H1 (cell line): ENCODE data around the gene PLEKHA1. TPM values are rescaled to one million over a fixed set of nuclear protein-coding genes. Genes with fewer than 3 reads are reported as not detected.

Experiments used
- EP300 ChIP-seq, 2 experiments: IDR thresholded peaks; 1 replicate in 1 of 2; 2 replicates in 1 of 2; pipeline ENCODE4 v1.6.1; 2011 to 2012; ENCODE audit warnings: low read depth in 2 of 2, low read length in 2 of 2, mild to moderate bottlenecking in 2 of 2, borderline replicate concordance in 1 of 2, inconsistent platforms in 1 of 2, moderate library complexity in 1 of 2
- POU5F1 ChIP-seq: IDR thresholded peaks from 2 replicates; pipeline ENCODE4 v1.6.1; 2011; ENCODE audit warnings: low read depth, mild to moderate bottlenecking, low read length, moderate library complexity
- RAD21 ChIP-seq, 2 experiments: IDR thresholded peaks in 1 of 2; conservative IDR thresholded peaks in 1 of 2; 2 replicates each; pipeline ENCODE4 v1.6.1; 2011; ENCODE audit warnings: low read depth in 2 of 2, low read length in 2 of 2, improper control_type of control experiment in 1 of 2, inconsistent platforms in 1 of 2, mild to moderate bottlenecking in 1 of 2, moderate library complexity in 1 of 2
- SP4 ChIP-seq: IDR thresholded peaks from 2 replicates; pipeline ENCODE4 v1.6.1; 2012; ENCODE audit warnings: low read length, inconsistent platforms
- SUZ12 ChIP-seq: fragments of 200-600 bp; sonication (generic); IDR thresholded peaks from 2 replicates; pipeline ENCODE4 v1.6.1; 2012; ENCODE audit warnings: mild to moderate bottlenecking, inconsistent platforms, low read length, moderate library complexity, mixed read lengths
- TCF12 ChIP-seq: IDR thresholded peaks from 2 replicates; pipeline ENCODE4 v1.6.1; 2011; ENCODE audit warnings: low read depth, mild to moderate bottlenecking, low read length
- YY1 ChIP-seq: IDR thresholded peaks from 2 replicates; pipeline ENCODE4 v1.6.1; 2011; ENCODE audit warnings: low read depth, mild to moderate bottlenecking, low read length
- polyA plus RNA-seq, 7 experiments: library from polyadenylated mRNA; depleted of rRNA in 3 of 7; stranded (reverse) in 5 of 7; unstranded in 2 of 7; fragments of >200 nt in 5 of 7; fragments of 200-250 nt in 2 of 7; gene quantifications; 1 replicate in 5 of 7; 2 replicates in 1 of 7; 4 replicates in 1 of 7; pipeline versions ENCODE4 v1.2.1 to v1.2.3, GENCODE V29; 2011 to 2013; ENCODE audit warnings: missing spikeins in 2 of 7, mixed read lengths in 2 of 7
- total RNA-seq: library from RNA; stranded (reverse); fragmentation: NEBNext Ultra II Directional; extraction: Animal tissue kit (Norgen Biotek cat#: 25700); gene quantifications from 2 replicates; pipeline ENCODE4 v1.2.1, GENCODE V29; 2021

The PLEKHA1 gene
- total and polyA plus RNA-seq, 2 of the 8 experiments (the other 6 are each of a cell fraction or from before 2014, with no cell fraction given), result 15.6 to 39.7 TPM

DNA sequence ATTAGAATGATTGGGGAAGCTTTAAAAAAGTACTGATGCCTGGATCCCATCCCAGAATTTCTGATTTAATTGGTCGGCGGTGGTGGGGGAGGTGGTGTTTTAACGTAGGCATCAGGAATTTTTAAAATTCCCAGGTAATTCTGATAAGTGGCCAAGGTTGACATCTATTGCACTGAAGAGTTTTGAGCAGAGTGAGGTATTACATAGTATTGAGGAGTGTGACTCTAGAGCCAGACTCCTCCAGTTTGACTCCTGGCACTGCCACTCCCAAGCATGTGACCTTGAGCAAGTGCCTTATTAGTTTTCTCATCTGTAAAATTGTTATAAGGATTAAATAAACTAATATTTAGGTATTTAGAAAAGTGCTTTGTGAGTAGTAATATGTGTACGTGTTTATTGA, 6.2 kb downstream of the PLEKHA1 start (continued):
- no peak for TF ChIP-seq YY1
- TF ChIP-seq SP4, result no peak
- no peak for TF ChIP-seq TCF12
- TF ChIP-seq RAD21 (IDR thresholded peaks at IDR 0.05 in 1 of 2, conservative IDR thresholded peaks at IDR 0.05 in 1 of 2; ENCODE audit: low read depth in 2 of 2, low read length in 2 of 2), result no peak
- no peak for TF ChIP-seq EP300 (IDR thresholded peaks at IDR 0.05; ENCODE audit: borderline replicate concordance in 1 of 2, low read depth in 2 of 2, low read length in 2 of 2)
- TF ChIP-seq POU5F1, result no peak
- TF ChIP-seq SUZ12, result no peak
- TF ChIP-seq, all 59 proteins: peak for 0
